CD14-positive monocyte (primary cell): Measurements from ENCODE around the gene PLA2G6. TPM values are rescaled to one million over a fixed set of nuclear protein-coding genes. Genes with fewer than 3 reads are reported as not detected.

Experiments used
- DNase-seq, 3 donors: peaks; one replicate each; pipeline ENCODE4 v3.0.0-alpha.2; 2011 to 2022
- H2AFZ ChIP-seq: 2 replicates; pipeline ENCODE4 v1.6.0; 2012; ENCODE audit warnings: mild to moderate bottlenecking, low read depth, low read length, inconsistent platforms; ENCODE audit not compliant: insufficient read depth, poor library complexity, severe bottlenecking
- H3K27ac ChIP-seq, 2 donors: 1 replicate in 1 of 2; 2 replicates in 1 of 2; pipeline ENCODE4 v1.5.1; 2012 to 2013; ENCODE audit warnings: low read length in 2 of 2, control low read depth in 1 of 2, inconsistent platforms in 1 of 2, low read depth in 1 of 2, mild to moderate bottlenecking in 1 of 2
- H3K27me3 ChIP-seq, 2 donors: one replicate each; pipeline versions ENCODE4 v1.6.0 to v1.6.1; 2011 to 2013; ENCODE audit warnings: low read length in 2 of 2; ENCODE audit not compliant: control insufficient read depth in 2 of 2, insufficient read depth in 2 of 2
- H3K36me3 ChIP-seq, 2 donors: replicated peaks in 1 of 2; 1 replicate in 1 of 2; 2 replicates in 1 of 2; pipeline versions ENCODE4 v1.5.1 to v1.6.1; 2012 to 2013; ENCODE audit warnings: low read length in 2 of 2, control low read depth in 1 of 2, inconsistent platforms in 1 of 2, mild to moderate bottlenecking in 1 of 2; ENCODE audit not compliant: insufficient read depth in 2 of 2, control insufficient read depth in 1 of 2
- H3K4me1 ChIP-seq, 2 donors: 1 replicate in 1 of 2; 2 replicates in 1 of 2; pipeline versions ENCODE4 v1.5.1 to v1.6.1; 2012 to 2013; ENCODE audit warnings: low read length in 2 of 2, control low read depth in 1 of 2, inconsistent platforms in 1 of 2, mild to moderate bottlenecking in 1 of 2, moderate library complexity in 1 of 2; ENCODE audit not compliant: insufficient read depth in 2 of 2, control insufficient read depth in 1 of 2
- H3K4me2 ChIP-seq: replicated peaks from 2 replicates; pipeline ENCODE3; 2012; ENCODE audit warnings: low read length, moderate library complexity, mild to moderate bottlenecking; ENCODE audit not compliant: poor library complexity, severe bottlenecking; ENCODE audit errors: extremely low read depth
- H3K4me3 ChIP-seq, 3 experiments: fragments of 200-600 bp in 1 of 3; sonication (generic) in 1 of 3; replicated peaks in 1 of 3; 1 replicate in 2 of 3; 2 replicates in 1 of 3; pipeline ENCODE4 v1.5.1; 2011 to 2013; ENCODE audit warnings: low read length in 3 of 3, mild to moderate bottlenecking in 3 of 3, control low read depth in 2 of 3, low read depth in 2 of 3, inconsistent platforms in 1 of 3, moderate library complexity in 1 of 3
- H3K79me2 ChIP-seq: 2 replicates; pipeline ENCODE4 v1.6.0; 2012; ENCODE audit warnings: mild to moderate bottlenecking, control low read depth, inconsistent platforms, low read length, moderate library complexity; ENCODE audit not compliant: insufficient read depth
- H3K9ac ChIP-seq: 2 replicates; pipeline ENCODE4 v1.6.0; 2017; ENCODE audit warnings: low read length, mild to moderate bottlenecking; ENCODE audit not compliant: insufficient read depth, poor library complexity, severe bottlenecking
- H3K9me3 ChIP-seq, 2 donors: replicated peaks in 1 of 2; 1 replicate in 1 of 2; 2 replicates in 1 of 2; pipeline versions ENCODE4 v1.5.1 to v1.6.1; 2012 to 2013; ENCODE audit warnings: low read length in 2 of 2, control low read depth in 1 of 2; ENCODE audit not compliant: control insufficient read depth in 1 of 2, insufficient read depth in 1 of 2
- H4K20me1 ChIP-seq: 2 replicates; pipeline ENCODE4 v1.6.0; 2012; ENCODE audit warnings: mild to moderate bottlenecking, low read length, control low read depth, moderate library complexity; ENCODE audit not compliant: insufficient read depth
- H3K27ac Mint-ChIP-seq, 7 donors: one replicate each; pipeline ENCODE4 v1.8.0; 2020; ENCODE audit warnings: mild to moderate bottlenecking in 7 of 7, mixed read lengths in 7 of 7, moderate library complexity in 6 of 7, inconsistent platforms in 2 of 7
- H3K27me3 Mint-ChIP-seq, 3 donors: one replicate each; pipeline ENCODE4 v1.8.0; 2021 to 2022; ENCODE audit warnings: low read depth in 3 of 3, mild to moderate bottlenecking in 3 of 3, mixed read lengths in 3 of 3, moderate library complexity in 3 of 3, inconsistent platforms in 1 of 3
- H3K36me3 Mint-ChIP-seq, 2 donors: one replicate each; pipeline ENCODE4 v1.8.0; 2020; ENCODE audit warnings: mixed read lengths in 2 of 2, inconsistent platforms in 1 of 2, mild to moderate bottlenecking in 1 of 2
- H3K4me1 Mint-ChIP-seq: one replicate; pipeline ENCODE4 v1.8.0; 2020; ENCODE audit warnings: mild to moderate bottlenecking, mixed read lengths
- H3K4me3 Mint-ChIP-seq, 2 donors: one replicate each; pipeline ENCODE4 v1.8.0; 2020; ENCODE audit warnings: mild to moderate bottlenecking in 2 of 2, mixed read lengths in 2 of 2, moderate library complexity in 1 of 2
- H3K9me3 Mint-ChIP-seq, 7 donors: one replicate each; pipeline ENCODE4 v1.8.0; 2020 to 2022; ENCODE audit warnings: mixed read lengths in 7 of 7, mild to moderate bottlenecking in 6 of 7, moderate library complexity in 6 of 7, inconsistent platforms in 2 of 7
- CTCF ChIP-seq: fragments of 200-600 bp; IDR thresholded peaks from one replicate; pipeline ENCODE4 v1.8.0; 2022; ENCODE audit warnings: antibody characterized with exemption, mild to moderate bottlenecking
- WGBS: methylation state at CpG from one replicate; pipeline ENCODE4 v1.1.5; 2013; ENCODE audit warnings: missing lambda C conversion rate; ENCODE audit not compliant: insufficient coverage; 5-methylcytosine and 5-hydroxymethylcytosine counted together
- intact Hi-C, 2 donors: fragments of 100-400 bp; cut with micrococcal nuclease; formaldehyde crosslinking; loops; one replicate each; pipeline versions ENCODE4 v1.15.0 to v1.15.1; 2023
- polyA plus RNA-seq, 3 donors: library from polyadenylated mRNA; depleted of rRNA in 1 of 3; unstranded in 2 of 3; stranded (reverse) in 1 of 3; fragments of 300-500 nt in 2 of 3; fragments of >200 nt in 1 of 3; fragmentation: Illumina TruSeq in 2 of 3; gene quantifications; 1 replicate in 2 of 3; 2 replicates in 1 of 3; pipeline ENCODE4 v1.2.3, GENCODE V29; 2012 to 2021

PLA2G6 gene
- polyA plus RNA-seq, 3 donors = 0.43 to 8.3 (median 0.62) TPM

GRCh38 chr22:38110863-38111852 lies 70.5 kb downstream of the PLA2G6 start:
- no peaks in the 10 kb centered on the region for H3K36me3 ChIP-seq
- H3K9me3 ChIP-seq = no peaks in the 10 kb centered on the region
- no peak overlapping the region for H2AFZ ChIP-seq
- H3K4me2 ChIP-seq = no peak overlapping the region
- intact Hi-C loops = loop anchor here (5.0 kb wide), 2 partner anchors 39 to 241 kb away; no protein-coding TSS in a partner anchor
- H4K20me1 ChIP-seq = no peaks in the 10 kb centered on the region
- Mint-ChIP-seq H3K27me3 (peaks cover 1 to 3% (median 1%) of the 10 kb centered on the region in 3 donors), H3K9me3 (peaks cover 0 to 2% (median 0%) of the 10 kb centered on the region in 7 donors), H3K4me3 (no peak overlapping the region), H3K36me3 (no peaks in the 10 kb centered on the region), H3K27ac (no peak overlapping the region), H3K4me1 (no peaks in the 10 kb centered on the region)
- no peak overlapping the region for H3K9ac ChIP-seq
- no peak overlapping the region for H3K27ac ChIP-seq
- 96% methylated on average over 20 of the region's 30 CpGs for WGBS
- TF ChIP-seq CTCF = no peak
- DNase-seq = no peak
- no peaks in the 10 kb centered on the region for H3K27me3 ChIP-seq
- H3K79me2 ChIP-seq = no peaks in the 10 kb centered on the region
- no peak overlapping the region for H3K4me3 ChIP-seq
- no peaks in the 10 kb centered on the region for H3K4me1 ChIP-seq

- Histone ChIP-seq H3K4me1 (no peaks in the 10 kb centered on the region), H3K79me2 (no peaks in the 10 kb centered on the region), H4K20me1 (no peaks in the 10 kb centered on the region), H3K27me3 (no peaks in the 10 kb centered on the region), H2AFZ (no peak within 1 kb of the TSS), H3K4me3 (no peak within 1 kb of the TSS), H3K27ac (no peak within 1 kb of the TSS), H3K9ac (no peak within 1 kb of the TSS), H3K36me3 (no peaks in the 10 kb centered on the region), H3K9me3 (no peaks in the 10 kb centered on the region), H3K4me2 (no peak within 1 kb of the TSS)
- no peak for TF ChIP-seq CTCF
- peaks cover 1 to 5% (median 5%) of the 10 kb centered on the region in 3 donors for H3K27me3 Mint-ChIP-seq
- no peak within 1 kb of the TSS for H3K4me3 Mint-ChIP-seq
- WGBS = 98% methylated on average over 16 of the region's 19 CpGs
- intact Hi-C loops = loop anchor here (5.0 kb wide), 2 partner anchors 38 to 242 kb away; no protein-coding TSS in a partner anchor
- H3K4me1 Mint-ChIP-seq = no peaks in the 10 kb centered on the region
- H3K36me3 Mint-ChIP-seq = no peaks in the 10 kb centered on the region
- no peak within 1 kb of the TSS for H3K27ac Mint-ChIP-seq
- no peak for DNase-seq
- H3K9me3 Mint-ChIP-seq = peaks cover 0 to 2% (median 0%) of the 10 kb centered on the region in 7 donors
Measured at GRCh38 chr22:38110008-38110862, 71.4 kb downstream of the PLA2G6 start, which contains the start of gene BAIAP2L2. Gene BAIAP2L2 (minus strand): TSS chr22:38110684. CDS start chr22:38110525, 159 bp downstream.
